IMR-90 (cell line): ENCODE measurements around the gene ARMC8. TPM values are rescaled to one million over a fixed set of nuclear protein-coding genes. Genes with fewer than 3 reads are reported as not detected.

ENCODE experiments used
- ATAC-seq: fragments of 200-7000 bp; cut with Tn5 transposase; 2 replicates; pipeline ENCODE4 v1.9.1; 2020; ENCODE audit warnings: low read depth, mild to moderate bottlenecking, moderate library complexity
- BruUV-seq: library from RNA; stranded (reverse); fragments of 400-500 nt; replicated peaks from 2 replicates; lab custom pipeline; 2021; lab: Mats Ljungman, UMichigan
- CTCF ChIA-PET: fragments of 300-600 bp; formaldehyde crosslinking; extraction: SDS; loops from one replicate; lab custom pipeline; 2021; ENCODE audit warnings: antibody characterized with exemption; lab: Yijun Ruan, JAX
- POLR2A ChIA-PET: fragments of 300-600 bp; sonication (Branson Sonifier 250); formaldehyde crosslinking; loops from one replicate; lab custom pipeline; 2022; ENCODE audit warnings: antibody characterized with exemption; ENCODE audit not compliant: unreplicated experiment; lab: Charles Lee
- DNase-seq: peaks from one replicate; pipeline ENCODE4 v3.0.0; 2013
- H2AFZ ChIP-seq: replicated peaks from 2 replicates; pipeline ENCODE3; 2013; ENCODE audit warnings: low read length, mild to moderate bottlenecking; ENCODE audit not compliant: poor library complexity
- H2AK5ac ChIP-seq: 2 replicates; pipeline ENCODE4 v1.6.1; 2013; ENCODE audit warnings: low read depth, low read length, inconsistent platforms
- H2AK9ac ChIP-seq: replicated peaks from 2 replicates; pipeline ENCODE3; 2013; ENCODE audit warnings: mild to moderate bottlenecking, low read depth, low read length, moderate library complexity; ENCODE audit not compliant: poor library complexity
- H2BK120ac ChIP-seq: 2 replicates; pipeline ENCODE4 v1.6.1; 2013; ENCODE audit warnings: low read depth, low read length, inconsistent platforms
- H2BK15ac ChIP-seq: 3 replicates; pipeline ENCODE4 v1.6.1; 2013; ENCODE audit warnings: low read depth, low read length, inconsistent platforms
- H2BK20ac ChIP-seq: 2 replicates; pipeline ENCODE4 v1.6.1; 2013; ENCODE audit warnings: low read depth, mild to moderate bottlenecking, inconsistent platforms, low read length, moderate library complexity
- H2BK5ac ChIP-seq: 2 replicates; pipeline ENCODE4 v1.6.1; 2013; ENCODE audit warnings: mild to moderate bottlenecking, low read depth, low read length, inconsistent platforms; ENCODE audit not compliant: poor library complexity, severe bottlenecking
- H3K14ac ChIP-seq: replicated peaks from 2 replicates; pipeline ENCODE4 v1.6.1; 2013; ENCODE audit warnings: low read depth, low read length, inconsistent platforms
- H3K18ac ChIP-seq: 2 replicates; pipeline ENCODE4 v1.6.1; 2013; ENCODE audit warnings: low read depth, low read length, control low read depth
- H3K23ac ChIP-seq: 2 replicates; pipeline ENCODE4 v1.6.1; 2013; ENCODE audit warnings: low read depth, low read length, inconsistent platforms
- H3K27ac ChIP-seq: 2 replicates; pipeline ENCODE4 v1.5.1; 2013; ENCODE audit warnings: mild to moderate bottlenecking, control low read depth, low read length; ENCODE audit not compliant: insufficient read depth
- H3K27me3 ChIP-seq: 2 replicates; pipeline ENCODE4 v1.6.1; 2013; ENCODE audit warnings: low read length; ENCODE audit not compliant: control insufficient read depth, insufficient read depth
- H3K36me3 ChIP-seq: 2 replicates; pipeline ENCODE4 v1.6.1; 2013; ENCODE audit warnings: low read length, mixed read lengths; ENCODE audit not compliant: control insufficient read depth, insufficient read depth
- H3K4ac ChIP-seq: 2 replicates; pipeline ENCODE4 v1.6.1; 2013; ENCODE audit warnings: low read depth, low read length, inconsistent platforms
- H3K4me1 ChIP-seq: 2 replicates; pipeline ENCODE4 v1.6.1; 2013; ENCODE audit warnings: low read length, mixed read lengths; ENCODE audit not compliant: control insufficient read depth, insufficient read depth
- H3K4me2 ChIP-seq: 2 replicates; pipeline ENCODE4 v1.6.1; 2013; ENCODE audit warnings: low read depth, mild to moderate bottlenecking, control low read depth, low read length, moderate library complexity
- H3K4me3 ChIP-seq: 2 replicates; pipeline ENCODE4 v1.5.1; 2013; ENCODE audit warnings: low read depth, mild to moderate bottlenecking, control low read depth, low read length, moderate library complexity; ENCODE audit not compliant: insufficient read depth
- H3K56ac ChIP-seq: 2 replicates; pipeline ENCODE4 v1.6.1; 2013; ENCODE audit warnings: low read length, inconsistent platforms; ENCODE audit not compliant: insufficient read depth; ENCODE audit errors: extremely low read depth
- H3K79me1 ChIP-seq, 2 experiments: 2 replicates each; pipeline ENCODE4 v1.6.1; 2013; ENCODE audit warnings: low read length in 2 of 2, inconsistent platforms in 1 of 2, low read depth in 1 of 2
- H3K9ac ChIP-seq: 2 replicates; pipeline ENCODE4 v1.6.1; 2013; ENCODE audit warnings: low read depth, low read length, control low read depth
- H3K9me1 ChIP-seq: 2 replicates; pipeline ENCODE4 v1.6.1; 2013; ENCODE audit warnings: low read length, inconsistent platforms; ENCODE audit not compliant: insufficient read depth
- H3K9me3 ChIP-seq: 2 replicates; pipeline ENCODE4 v1.6.1; 2013; ENCODE audit warnings: low read length; ENCODE audit not compliant: control insufficient read depth, insufficient read depth
- H4K20me1 ChIP-seq: 2 replicates; pipeline ENCODE4 v1.6.1; 2013; ENCODE audit warnings: low read length, inconsistent platforms; ENCODE audit not compliant: insufficient read depth
- H4K5ac ChIP-seq: 2 replicates; pipeline ENCODE4 v1.6.1; 2013; ENCODE audit warnings: mild to moderate bottlenecking, low read depth, low read length, control low read depth
- H4K8ac ChIP-seq, 2 experiments: 2 replicates each; pipeline ENCODE4 v1.6.1; 2013; ENCODE audit warnings: low read depth in 2 of 2, low read length in 2 of 2, control low read depth in 1 of 2, inconsistent platforms in 1 of 2
- H4K91ac ChIP-seq: 2 replicates; pipeline ENCODE4 v1.6.1; 2013; ENCODE audit warnings: low read depth, low read length, inconsistent platforms; ENCODE audit not compliant: insufficient read depth
- BHLHE40 ChIP-seq: fragments of 150-350 bp; IDR thresholded peaks from 2 replicates; pipeline ENCODE4 v1.6.1; 2016; ENCODE audit warnings: mild to moderate bottlenecking, low read depth, low read length
- CHD1 ChIP-seq: IDR thresholded peaks from 2 replicates; pipeline ENCODE4 v1.6.1; 2012; ENCODE audit warnings: low read depth, low read length, improper control_type of control experiment
- FOS ChIP-seq: fragments of 150-350 bp; IDR thresholded peaks from 2 replicates; pipeline ENCODE4 v1.6.1; 2016; ENCODE audit warnings: low read depth, low read length
- MAZ ChIP-seq: IDR thresholded peaks from 2 replicates; pipeline ENCODE4 v1.6.1; 2012; ENCODE audit warnings: low read depth, mild to moderate bottlenecking, low read length, improper control_type of control experiment, moderate library complexity, borderline replicate concordance
- NFE2L2 ChIP-seq: fragments of 150-350 bp; IDR thresholded peaks from 2 replicates; pipeline ENCODE4 v1.6.1; 2016; ENCODE audit warnings: low read depth, mild to moderate bottlenecking, low read length
- RCOR1 ChIP-seq: IDR thresholded peaks from 2 replicates; pipeline ENCODE4 v1.6.1; 2012; ENCODE audit warnings: mild to moderate bottlenecking, low read length, improper control_type of control experiment; ENCODE audit not compliant: insufficient replicate concordance
- WGBS, 2 experiments: methylation state at CpG; one replicate each; pipeline versions ENCODE4 v1.1.5 to v1.1.7; 2013; ENCODE audit warnings: missing lambda C conversion rate in 2 of 2; ENCODE audit not compliant: insufficient read length in 1 of 2; ENCODE audit errors: extremely low coverage in 2 of 2; 5-methylcytosine and 5-hydroxymethylcytosine counted together
- dilution Hi-C: fragments of 300-500 bp; cut with HindIII; formaldehyde crosslinking; loops from one replicate; pipeline ENCODE4 v1.14.3; 2018; ENCODE audit warnings: low sequenced_read_pairs; ENCODE audit not compliant: unreplicated experiment
- in situ Hi-C: fragments of 300-500 bp; cut with MboI; formaldehyde crosslinking; loops from 3 replicates; pipeline ENCODE4 v1.14.3; 2019; ENCODE audit warnings: low sequenced_read_pairs, inconsistent platforms, mixed read lengths
- intact Hi-C: fragments of 100-400 bp; cut with micrococcal nuclease; formaldehyde crosslinking; loops from 2 replicates; pipeline ENCODE4 v1.10.0; 2022
- polyA plus RNA-seq, 3 experiments: library from polyadenylated mRNA; depleted of rRNA; stranded (reverse); fragments of >200 nt; gene quantifications; 2 replicates each; pipeline ENCODE4 v1.2.3, GENCODE V29; 2012; ENCODE audit warnings: low replicate concordance in 1 of 3
- total RNA-seq: library from RNA; depleted of rRNA; stranded (reverse); fragments of >200 nt; gene quantifications from 2 replicates; pipeline ENCODE4 v1.2.3, GENCODE V29; 2012

Gene ARMC8
- total and polyA plus RNA-seq, 2 of the 4 experiments (the other 2 are of a cell fraction): 39.1 to 75.1 TPM

- Histone ChIP-seq H3K9me1 (peaks cover 8% of the 10 kb centered on the region), H3K27ac (no peak overlapping the region), H3K23ac (no peak overlapping the region), H2BK120ac (no peak overlapping the region), H2BK20ac (no peak overlapping the region), H3K9ac (no peak overlapping the region), H3K14ac (no peak overlapping the region), H2BK5ac (no peak overlapping the region), H3K4me2 (no peak overlapping the region), H3K4ac (no peak overlapping the region), H2BK15ac (no peak overlapping the region), H3K4me3 (no peak overlapping the region), H3K56ac (no peak overlapping the region), H3K4me1 (no peaks in the 10 kb centered on the region), H4K20me1 (peaks cover 67% of the 10 kb centered on the region), H3K9me3 (no peaks in the 10 kb centered on the region), H4K5ac (no peak overlapping the region), H3K18ac (no peak overlapping the region), H4K91ac (no peak overlapping the region), H2AK9ac (no peak overlapping the region), H4K8ac (no peak overlapping the region), H3K79me1 (peaks cover 14 to 70% of the 10 kb centered on the region in 2 experiments), H2AK5ac (no peak overlapping the region), H3K36me3 (no peaks in the 10 kb centered on the region; the same call in 1 of the 2 replicates), H2AFZ (no peak overlapping the region), H3K27me3 (no peaks in the 10 kb centered on the region)
- ChIA-PET CTCF (interaction anchor here (1.0 kb wide), 1 partner anchor 11 kb away, joined by 3 read pairs; no protein-coding TSS in a partner anchor), POLR2A (no interaction called here)
- no TSS peak for BruUV-seq
- intact Hi-C loops (no loop called here), dilution Hi-C loops (no loop called here), in situ Hi-C loops (no loop called here)
- no peak for DNase-seq
- 83% methylated on average over 1 of the region's 4 CpGs; no CpG with 5 or more reads in 1 of the 2 experiments for WGBS, 2 experiments
- no peak for ATAC-seq
- TF ChIP-seq FOS (no peak), CHD1 (no peak), NFE2L2 (no peak), RCOR1 (no peak), BHLHE40 (no peak), MAZ (no peak)
Observed at GRCh38 chr3:138203938-138204337, 16.8 kb downstream of the ARMC8 start.
